ENCODE data around the gene ANK3. TPM values are rescaled to one million over a fixed set of nuclear protein-coding genes. Genes with fewer than 3 reads are reported as not detected.

Gene ANK3
- total and polyA plus RNA-seq, 2 donors (not counting 3 experiments of a cell fraction or from before 2014, with no cell fraction given): 0.88 to 8.5 TPM

DNA sequence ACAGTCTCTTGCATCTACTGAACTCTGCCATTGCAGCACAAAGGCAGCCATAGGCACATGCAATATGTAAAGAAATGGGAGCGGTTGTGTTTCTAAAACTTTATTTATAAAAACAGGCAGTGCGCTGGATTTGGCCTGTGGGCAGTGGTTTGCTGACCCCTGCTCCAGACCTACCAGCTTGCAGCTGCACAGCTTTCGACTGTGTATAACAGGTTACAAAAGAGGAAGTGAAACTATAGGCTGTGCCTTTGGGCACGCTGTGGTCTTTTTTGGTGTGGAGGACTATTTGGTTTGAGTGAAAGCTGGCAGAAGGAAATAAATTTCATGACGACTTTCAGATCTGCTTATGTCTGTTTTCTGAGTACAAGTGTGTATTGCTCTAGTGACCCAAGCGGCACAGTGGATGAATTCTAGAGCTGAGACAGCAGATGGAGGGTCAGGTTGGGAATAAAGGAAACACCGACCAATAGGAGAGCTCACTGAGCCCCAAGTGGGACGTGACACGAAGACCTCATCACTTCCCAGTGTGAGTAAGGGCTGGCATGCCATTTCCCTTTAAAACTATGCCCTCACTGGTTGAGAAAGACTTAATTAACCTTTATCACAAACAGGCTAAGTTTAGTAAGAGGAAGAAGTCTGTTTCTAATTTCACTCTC is 152.7 kb downstream of the ANK3 start:
- no peak overlapping the region for H3K9ac ChIP-seq (replicated peaks; ENCODE audit: extremely low read depth, insufficient read depth, low read length)
- no peaks in the 10 kb centered on the region for H4K20me1 ChIP-seq (replicated peaks; ENCODE audit: control insufficient read depth, extremely low read depth, insufficient read depth, low read length)
- CTCF ChIA-PET: interaction anchor here (0.6 to 2.4 kb wide), 6 partner anchors 28 to 1852 kb away, joined by 3 to 13 read pairs (median 3); no protein-coding TSS in a partner anchor
- H3K27ac ChIP-seq (ENCODE audit: insufficient read depth, low read depth, low read length): no peak overlapping the region
- DNase-seq (ENCODE audit: low read depth, low spot score): peak; percentile 44
- no peak overlapping the region for H3K4me2 ChIP-seq (ENCODE audit: insufficient read depth, low read length)
- peaks cover 4% of the 10 kb centered on the region for H3K4me1 ChIP-seq (ENCODE audit: control insufficient read depth, extremely low read depth, insufficient read depth, low read length)
- POLR2A ChIA-PET: no interaction called here
- TF ChIP-seq EZH2 (IDR thresholded peaks at IDR 0.05; ENCODE audit: borderline replicate concordance, low read depth, low read length, severe bottlenecking) (no peak), FOS (IDR thresholded peaks at IDR 0.05; ENCODE audit: borderline replicate concordance, insufficient read depth, low read length) (no peak), POLR2AphosphoS5 (IDR thresholded peaks at IDR 0.05; ENCODE audit: insufficient read depth, low read depth, low read length) (no peak), MYC (IDR thresholded peaks at IDR 0.05; ENCODE audit: low read depth, low read length) (no peak), JUN (IDR thresholded peaks at IDR 0.05; ENCODE audit: borderline replicate concordance, insufficient read depth, insufficient read length, low read depth) (no peak), GATA2 (IDR thresholded peaks at IDR 0.05; ENCODE audit: insufficient read depth, insufficient read length, low read depth, low read length) (no peak), POLR2A (IDR thresholded peaks at IDR 0.05; ENCODE audit: low read depth, low read length) (no peak)
- TF ChIP-seq, protein P1, sequence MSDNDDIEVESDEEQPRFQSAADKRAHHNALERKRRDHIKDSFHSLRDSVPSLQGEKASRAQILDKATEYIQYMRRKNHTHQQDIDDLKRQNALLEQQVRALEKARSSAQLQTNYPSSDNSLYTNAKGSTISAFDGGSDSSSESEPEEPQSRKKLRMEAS (IDR thresholded peaks at IDR 0.05; ENCODE audit: insufficient read depth, insufficient read length): no peak
- TF ChIP-seq, protein P2, sequence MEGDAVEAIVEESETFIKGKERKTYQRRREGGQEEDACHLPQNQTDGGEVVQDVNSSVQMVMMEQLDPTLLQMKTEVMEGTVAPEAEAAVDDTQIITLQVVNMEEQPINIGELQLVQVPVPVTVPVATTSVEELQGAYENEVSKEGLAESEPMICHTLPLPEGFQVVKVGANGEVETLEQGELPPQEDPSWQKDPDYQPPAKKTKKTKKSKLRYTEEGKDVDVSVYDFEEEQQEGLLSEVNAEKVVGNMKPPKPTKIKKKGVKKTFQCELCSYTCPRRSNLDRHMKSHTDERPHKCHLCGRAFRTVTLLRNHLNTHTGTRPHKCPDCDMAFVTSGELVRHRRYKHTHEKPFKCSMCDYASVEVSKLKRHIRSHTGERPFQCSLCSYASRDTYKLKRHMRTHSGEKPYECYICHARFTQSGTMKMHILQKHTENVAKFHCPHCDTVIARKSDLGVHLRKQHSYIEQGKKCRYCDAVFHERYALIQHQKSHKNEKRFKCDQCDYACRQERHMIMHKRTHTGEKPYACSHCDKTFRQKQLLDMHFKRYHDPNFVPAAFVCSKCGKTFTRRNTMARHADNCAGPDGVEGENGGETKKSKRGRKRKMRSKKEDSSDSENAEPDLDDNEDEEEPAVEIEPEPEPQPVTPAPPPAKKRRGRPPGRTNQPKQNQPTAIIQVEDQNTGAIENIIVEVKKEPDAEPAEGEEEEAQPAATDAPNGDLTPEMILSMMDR (IDR thresholded peaks at IDR 0.05; ENCODE audit: extremely low read depth in 1 of 2, insufficient read depth in 1 of 2, low read depth in 1 of 2, low read length in 2 of 2): no peak
- BruUV-seq (replicated peaks): no TSS peak
- peak; percentile 52 for FAIRE-seq
- H3K79me2 ChIP-seq (ENCODE audit: control insufficient read depth, insufficient read depth, low read length): no peaks in the 10 kb centered on the region
- no peaks in the 10 kb centered on the region for H3K36me3 ChIP-seq (ENCODE audit: control insufficient read depth in 2 of 2, extremely low read depth in 1 of 2, insufficient read depth in 2 of 2, low read length in 2 of 2)
- H3K9me1 ChIP-seq (replicated peaks; ENCODE audit: control insufficient read depth, extremely low read depth, insufficient read depth, low read length): no peaks in the 10 kb centered on the region
- intact Hi-C loops (cut with micrococcal nuclease) (no loop called here), dilution Hi-C loops (cut with MboI; ENCODE audit: extremely low pct_ligation_motif_present, low sequenced_read_pairs) (no loop called here)
- peak overlapping the region; percentile 68 for H2AFZ ChIP-seq (ENCODE audit: low read depth, low read length)
- H3K27me3 ChIP-seq (ENCODE audit: control insufficient read depth in 2 of 2, insufficient read depth in 2 of 2, low read length in 2 of 2): no peaks in the 10 kb centered on the region
- no peak overlapping the region for H3K4me3 ChIP-seq (replicated peaks in 1 of 3; ENCODE audit: insufficient read depth in 1 of 3, low read depth in 1 of 3, low read length in 3 of 3)
- no peaks in the 10 kb centered on the region for H3K9me3 ChIP-seq (replicated peaks; ENCODE audit: control insufficient read depth, insufficient read depth, low read length)
